SK-N-MC (cell line): ENCODE measurements around the gene CDC42EP5.

ENCODE experiments used
- EZH2 ChIP-seq: fragments of 200-600 bp; sonication (generic); IDR thresholded peaks from one replicate; pipeline ENCODE4 v1.6.1; 2017; ENCODE audit warnings: antibody characterized with exemption
- POLR2AphosphoS5 ChIP-seq: IDR thresholded peaks from 2 replicates; pipeline ENCODE4 v1.6.1; 2012; ENCODE audit warnings: mild to moderate bottlenecking, low read depth, low read length, borderline replicate concordance

DNA sequence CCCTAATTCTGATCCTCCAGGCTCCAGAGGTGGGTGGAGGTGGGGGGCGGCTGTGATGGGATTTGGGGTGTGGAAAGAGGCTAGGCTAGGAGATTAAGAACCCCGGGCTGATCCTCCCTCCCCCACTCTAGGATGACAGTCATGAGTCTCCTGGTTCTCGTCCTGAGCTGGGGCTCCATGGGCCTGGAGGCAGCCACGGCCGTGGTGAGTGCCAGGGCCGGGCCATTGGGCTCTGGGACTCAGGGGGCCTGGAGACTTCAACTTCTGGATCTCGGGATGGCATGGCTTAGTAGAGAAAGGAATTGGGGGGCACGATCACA lies 44.0 kb downstream of the CDC42EP5 start:
- TF ChIP-seq POLR2AphosphoS5: no peak
- TF ChIP-seq EZH2: no peak
